Heart left ventricle (tissue), 16 donors: ENCODE data around the gene COX4I1. TPM values are rescaled to one million over a fixed set of nuclear protein-coding genes. Genes with fewer than 3 reads are reported as not detected.

ENCODE experiments used
- ATAC-seq, 4 donors: fragments of 200-7000 bp; cut with Tn5 transposase; one replicate each; pipeline ENCODE4 v1.9.1; 2020 to 2022; ENCODE audit warnings: moderate library complexity in 4 of 4, mild to moderate bottlenecking in 3 of 4, moderate number of reproducible peaks in 1 of 4
- DNase-seq, 5 donors: peaks; one replicate each; pipeline ENCODE4 v3.0.0-alpha.2; 2020
- H3K27ac ChIP-seq, 12 donors: fragments of 200-600 bp; sonication (generic) in 4 of 12; one replicate each; pipeline versions ENCODE4 v1.5.0 to v1.8.0; 2016 to 2022; ENCODE audit warnings: mild to moderate bottlenecking in 2 of 12
- H3K27me3 ChIP-seq, 9 donors: fragments of 200-600 bp; sonication (generic) in 2 of 9; one replicate each; pipeline versions ENCODE4 v1.5.1 to v1.8.0; 2016 to 2022; ENCODE audit warnings: mild to moderate bottlenecking in 3 of 9
- H3K36me3 ChIP-seq, 9 donors: fragments of 200-600 bp; sonication (generic) in 2 of 9; one replicate each; pipeline versions ENCODE4 v1.5.0 to v1.8.0; 2018 to 2022; ENCODE audit warnings: mild to moderate bottlenecking in 2 of 9
- H3K4me1 ChIP-seq, 12 donors: fragments of 200-600 bp; sonication (generic) in 4 of 12; one replicate each; pipeline versions ENCODE4 v1.5.0 to v1.8.0; 2016 to 2022; ENCODE audit warnings: mild to moderate bottlenecking in 3 of 12
- H3K4me3 ChIP-seq, 12 donors: fragments of 200-600 bp; sonication (generic) in 4 of 12; one replicate each; pipeline versions ENCODE4 v1.5.0 to v1.8.0; 2017 to 2022; ENCODE audit warnings: mild to moderate bottlenecking in 9 of 12, moderate library complexity in 4 of 12
- H3K9me3 ChIP-seq, 12 donors: fragments of 200-600 bp; sonication (generic) in 4 of 12; one replicate each; pipeline versions ENCODE4 v1.5.0 to v1.8.0; 2016 to 2022; ENCODE audit warnings: mild to moderate bottlenecking in 1 of 12
- CTCF ChIP-seq, 12 donors: fragments of 200-600 bp; sonication (generic) in 4 of 12; IDR thresholded peaks; one replicate each; pipeline versions ENCODE4 v1.5.0 to v1.8.0; 2018 to 2022; ENCODE audit warnings: antibody characterized with exemption in 12 of 12, mild to moderate bottlenecking in 5 of 12
- POLR2A ChIP-seq, 2 donors: fragments of 450-650 bp; IDR thresholded peaks; one replicate each; pipeline ENCODE4 v1.6.1; 2017; ENCODE audit warnings: antibody characterized with exemption in 2 of 2, mild to moderate bottlenecking in 2 of 2, moderate library complexity in 2 of 2
- WGBS, 4 donors: extraction: QIAGEN DNeasy Blood & Tissue Kit in 2 of 4; methylation state at CpG; one replicate each; pipeline versions ENCODE4 v1.1.5 to v1.1.7; 2013 to 2018; 5-methylcytosine and 5-hydroxymethylcytosine counted together
- intact Hi-C, 10 donors: fragments of 100-400 bp; cut with DNase I; formaldehyde crosslinking; loops; one replicate each; pipeline versions ENCODE4 v1.11.1 to v1.14.2; 2022
- polyA plus RNA-seq, 2 donors: library from polyadenylated mRNA; stranded (reverse); fragments of 200-250 nt; gene quantifications; one replicate each; pipeline ENCODE4 v1.2.3, GENCODE V29; 2013
- total RNA-seq, 9 donors: library from RNA; depleted of rRNA in 2 of 9; stranded (reverse); fragments of >200 nt in 2 of 9; fragmentation: NEBNext Ultra II Directional in 3 of 9; extraction: Animal tissue kit (Norgen Biotek cat#: 25700) in 3 of 9; gene quantifications; one replicate each; pipeline versions ENCODE4 v1.1.0 to v1.2.4, GENCODE V29; 2016 to 2023
- donor health status: ischemic (EF 13 %, LVEDD 7.1; RV severe dilation, severe dysfunction).
- donor health status: healthy with polysubstance abuse.
- donor health status: DM: no; HTN: yes; CAD: no.
- donor health status: DM: no; HTN: no; CAD: no.
- donor health status: ischemic (EF 25% LVEDD 6.9; RV normal size, moderate dysfunction).
- donor health status: ischemic (EF 25% LVEDD 5.7; RV mildly dilated, moderate dysfunction).
- donor health status: healthy.
- donor health status: DM: yes; HTN: yes; CAD: no.
- donor health status: ischemic (EF 35%, LVEDD 5.7; RV mildly dilated, moderate dysfunction).
- donor health status: nonischemic (EF 11% LVEDD 7.7; RV severe dilation, severe dysfunction).
- donor health status: DM: yes; HTN: yes; CAD: no.
- donor health status: PGD.
- donor health status: ischemic (EF 29% LVEDD 5.4; RV normal size, mild dysfunction).
- donor health status: nonischemic (EF 23%, LVEDD 6.1; RV moderate dilation, normal function).

The COX4I1 gene
- total and polyA plus RNA-seq, 11 donors, result 1,047 to 5,448 (median 1,793) TPM

- Histone ChIP-seq H3K27me3 (peaks cover 0 to 19% (median 8%) of the 10 kb centered on the region in 9 donors), H3K4me1 (peaks cover 0 to 65% (median 0%) of the 10 kb centered on the region in 12 donors), H3K27ac (no peak overlapping the region), H3K4me3 (no peak overlapping the region), H3K9me3 (peaks cover 0 to 6% (median 0%) of the 10 kb centered on the region in 12 donors), H3K36me3 (no peaks in the 10 kb centered on the region)
- DNase-seq (no peak), ATAC-seq (no peak)
- intact Hi-C loops, result no loop called here
- 78 to 89% (median 79%) methylated on average over 6 of the region's 6 CpGs for WGBS, 4 donors
- TF ChIP-seq POLR2A (IDR thresholded peaks at IDR 0.05), result no peak
- no peak for TF ChIP-seq CTCF (IDR thresholded peaks at IDR 0.05)
Observed at GRCh38 chr16:85856079-85856478, 56.6 kb downstream of the COX4I1 start.

GRCh38 chr16:85856585-85856984 is 57.1 kb downstream of the COX4I1 start:
- TF ChIP-seq POLR2A (IDR thresholded peaks at IDR 0.05), result no peak
- no peak for TF ChIP-seq CTCF (IDR thresholded peaks at IDR 0.05)
- Histone ChIP-seq H3K4me1 (peaks cover 0 to 67% (median 0%) of the 10 kb centered on the region in 12 donors), H3K36me3 (no peaks in the 10 kb centered on the region), H3K27ac (no peak overlapping the region), H3K9me3 (peaks cover 0 to 6% (median 0%) of the 10 kb centered on the region in 12 donors), H3K4me3 (no peak overlapping the region), H3K27me3 (peaks cover 0 to 16% (median 8%) of the 10 kb centered on the region in 9 donors)
- no peak for ATAC-seq
- 81 to 87% (median 84%) methylated on average over 5 of the region's 5 CpGs for WGBS, 4 donors
- DNase-seq, result no peak
- intact Hi-C loops, result no loop called here

Other genes with a start within 250 kb of the COX4I1 start
- 10 to 100 TPM; 23.4 to 48.4 (median 38.5) TPM for gene GSE1, start 186.4 kb upstream of the COX4I1 start, total RNA-seq
- gene GSE1, start 186.4 kb upstream of the COX4I1 start, polyA plus RNA-seq, result 10 to 100 TPM; 18.1 to 35.3 TPM
- 1 to 10 TPM in 1 of 9 donors, under 1 TPM in 7, not detected in 1; 0.19 to 4.2 (median 0.56) TPM for gene GINS2, start 110.7 kb upstream of the COX4I1 start, total RNA-seq
- under 1 TPM; 0.15 to 0.36 TPM for gene GINS2, start 110.7 kb upstream of the COX4I1 start, polyA plus RNA-seq
- gene C16orf74, start 48.6 kb upstream of the COX4I1 start, total RNA-seq, result 1 to 10 TPM; 1.0 to 4.1 (median 1.6) TPM
- gene C16orf74, start 48.6 kb upstream of the COX4I1 start, polyA plus RNA-seq, result 1 to 10 TPM in 1 of 2 donors, under 1 TPM in 1; 0.53 to 3.7 TPM
- gene EMC8, start 151 bp upstream of the COX4I1 start, total RNA-seq, result 10 to 100 TPM; 20.7 to 39.1 (median 24.4) TPM
- gene EMC8, start 151 bp upstream of the COX4I1 start, polyA plus RNA-seq, result 10 to 100 TPM in 1 of 2 donors, 1 to 10 TPM in 1; 9.2 to 28.8 TPM
- gene IRF8, start 99.5 kb downstream of the COX4I1 start, total RNA-seq, result 10 to 100 TPM in 2 of 9 donors, 1 to 10 TPM in 7; 1.8 to 31.8 (median 3.8) TPM
- gene IRF8, start 99.5 kb downstream of the COX4I1 start, polyA plus RNA-seq, result 1 to 10 TPM; 1.0 to 2.1 TPM